Keratinocyte (primary cell): ENCODE results near the gene YIPF1.

ENCODE experiments used
- EZH2 ChIP-seq: IDR thresholded peaks from one replicate; pipeline ENCODE4 v1.6.1; 2012; ENCODE audit warnings: inconsistent platforms, mild to moderate bottlenecking, low read length, moderate library complexity
- TF ChIP-seq, protein P1 (sequence below), 3 experiments: IDR thresholded peaks in 1 of 3; conservative IDR thresholded peaks in 1 of 3; optimal IDR thresholded peaks in 1 of 3; 2 replicates in 2 of 3; 3 replicates in 1 of 3; pipeline versions ENCODE3 to v1.5.1; 2011; ENCODE audit warnings: low read length in 3 of 3, mild to moderate bottlenecking in 3 of 3, moderate library complexity in 2 of 3, control low read depth in 1 of 3, inconsistent platforms in 1 of 3; ENCODE audit not compliant: insufficient read depth in 2 of 3; ENCODE audit errors: extremely low read depth in 1 of 3

GRCh38 chr1:53913352-53914033 lies 23.9 kb upstream of the YIPF1 start:
- TF ChIP-seq, protein P1, sequence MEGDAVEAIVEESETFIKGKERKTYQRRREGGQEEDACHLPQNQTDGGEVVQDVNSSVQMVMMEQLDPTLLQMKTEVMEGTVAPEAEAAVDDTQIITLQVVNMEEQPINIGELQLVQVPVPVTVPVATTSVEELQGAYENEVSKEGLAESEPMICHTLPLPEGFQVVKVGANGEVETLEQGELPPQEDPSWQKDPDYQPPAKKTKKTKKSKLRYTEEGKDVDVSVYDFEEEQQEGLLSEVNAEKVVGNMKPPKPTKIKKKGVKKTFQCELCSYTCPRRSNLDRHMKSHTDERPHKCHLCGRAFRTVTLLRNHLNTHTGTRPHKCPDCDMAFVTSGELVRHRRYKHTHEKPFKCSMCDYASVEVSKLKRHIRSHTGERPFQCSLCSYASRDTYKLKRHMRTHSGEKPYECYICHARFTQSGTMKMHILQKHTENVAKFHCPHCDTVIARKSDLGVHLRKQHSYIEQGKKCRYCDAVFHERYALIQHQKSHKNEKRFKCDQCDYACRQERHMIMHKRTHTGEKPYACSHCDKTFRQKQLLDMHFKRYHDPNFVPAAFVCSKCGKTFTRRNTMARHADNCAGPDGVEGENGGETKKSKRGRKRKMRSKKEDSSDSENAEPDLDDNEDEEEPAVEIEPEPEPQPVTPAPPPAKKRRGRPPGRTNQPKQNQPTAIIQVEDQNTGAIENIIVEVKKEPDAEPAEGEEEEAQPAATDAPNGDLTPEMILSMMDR (optimal IDR thresholded peaks at IDR 0.05 in 1 of 3, IDR thresholded peaks at IDR 0.05 in 1 of 3, conservative IDR thresholded peaks at IDR 0.05 in 1 of 3; ENCODE audit: extremely low read depth in 1 of 3, insufficient read depth in 2 of 3, low read length in 3 of 3): peak in 1 of 3 experiments; percentile 6
- TF ChIP-seq EZH2: no peak
